ENCODE measurements around the gene ILKAP.

ILKAP gene

DNA sequence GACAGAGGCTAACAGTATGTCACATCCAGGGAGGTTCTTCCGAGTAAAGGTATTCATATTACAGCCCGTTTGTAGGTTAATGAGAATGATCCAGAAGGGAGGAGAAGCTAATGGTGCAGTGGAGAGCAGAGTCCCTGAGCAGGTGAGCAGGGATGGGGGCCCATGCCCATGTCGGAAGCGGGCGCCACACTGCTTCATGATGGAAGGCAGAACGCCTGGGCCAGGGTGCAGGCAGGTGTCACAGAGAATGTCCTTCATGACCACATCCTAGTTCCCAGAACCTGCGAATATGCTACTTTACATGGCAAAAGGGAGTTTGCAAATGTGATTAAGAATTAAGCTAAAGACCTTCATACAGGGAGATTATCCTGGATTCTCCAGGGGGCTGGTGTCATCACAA, 32.4 kb upstream of the ILKAP start:
- Histone ChIP-seq H3K27me3 (ENCODE audit: insufficient read depth, insufficient read length) (peaks cover 28% of the 10 kb centered on the region), H3K36me3 (ENCODE audit: insufficient read depth, insufficient read length, low read length) (no peaks in the 10 kb centered on the region), H3K4me1 (ENCODE audit: insufficient read depth, insufficient read length) (peaks cover 3% of the 10 kb centered on the region), H3K9ac (ENCODE audit: insufficient read length, low read depth) (no peak overlapping the region), H3K4me3 (ENCODE audit: insufficient read length, low read depth) (no peak overlapping the region), H3K9me3 (ENCODE audit: insufficient read depth, low read length) (peaks cover 6% of the 10 kb centered on the region; the same call in 1 of the 2 replicates)
- no peak for DNase-seq (ENCODE audit: low read depth, low spot score)
- TF ChIP-seq YY1 (IDR thresholded peaks at IDR 0.05; ENCODE audit: insufficient read depth, insufficient read length) (no peak), ZNF274 (IDR thresholded peaks at IDR 0.05; ENCODE audit: low read depth, low read length) (no peak), SUZ12 (IDR thresholded peaks at IDR 0.05; ENCODE audit: extremely low read depth, insufficient read depth, insufficient read length) (no peak)

- no peak for DNase-seq (ENCODE audit: low read depth, low spot score)
- Histone ChIP-seq H3K36me3 (ENCODE audit: insufficient read depth, insufficient read length, low read length) (no peaks in the 10 kb centered on the region), H3K9me3 (ENCODE audit: insufficient read depth, low read length) (peaks cover 6% of the 10 kb centered on the region; the same call in 1 of the 2 replicates), H3K27me3 (ENCODE audit: insufficient read depth, insufficient read length) (peaks cover 33% of the 10 kb centered on the region), H3K4me3 (ENCODE audit: insufficient read length, low read depth) (no peak overlapping the region), H3K4me1 (ENCODE audit: insufficient read depth, insufficient read length) (peaks cover 3% of the 10 kb centered on the region), H3K9ac (ENCODE audit: insufficient read length, low read depth) (no peak overlapping the region)
- TF ChIP-seq ZNF274 (IDR thresholded peaks at IDR 0.05; ENCODE audit: low read depth, low read length) (no peak), YY1 (IDR thresholded peaks at IDR 0.05; ENCODE audit: insufficient read depth, insufficient read length) (no peak), SUZ12 (IDR thresholded peaks at IDR 0.05; ENCODE audit: extremely low read depth, insufficient read depth, insufficient read length) (no peak)
These were observed 31.8 kb upstream of the ILKAP start for GRCh38 chr2:238235331-238235732.

DNA sequence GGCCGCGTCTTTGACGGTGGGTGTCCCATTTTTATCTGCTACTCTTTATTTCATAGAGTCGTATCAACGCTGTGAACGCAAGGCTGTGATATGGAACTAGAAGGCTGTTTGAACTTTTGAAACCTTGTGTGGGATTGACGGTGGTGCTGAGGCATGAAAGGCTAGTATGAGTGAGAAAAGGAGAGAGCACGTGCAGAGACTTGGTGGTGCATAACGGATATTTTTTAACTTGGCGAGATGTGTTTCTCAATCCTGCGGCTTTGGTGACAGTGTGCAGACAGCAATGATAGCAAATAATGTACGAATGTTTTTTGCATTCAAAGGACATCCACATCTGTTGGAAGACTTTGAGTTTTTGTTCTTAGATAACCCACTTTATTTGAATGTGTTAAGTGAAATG, 30.1 kb upstream of the ILKAP start:
- H3K9ac ChIP-seq (ENCODE audit: insufficient read length, low read depth), result no peak overlapping the region
- no peak overlapping the region for H3K4me3 ChIP-seq (ENCODE audit: insufficient read length, low read depth)
- TF ChIP-seq YY1 (IDR thresholded peaks at IDR 0.05; ENCODE audit: insufficient read depth, insufficient read length) (no peak), SUZ12 (IDR thresholded peaks at IDR 0.05; ENCODE audit: extremely low read depth, insufficient read depth, insufficient read length) (no peak), ZNF274 (IDR thresholded peaks at IDR 0.05; ENCODE audit: low read depth, low read length) (no peak)
- DNase-seq (ENCODE audit: low read depth, low spot score), result no peak
- H3K9me3 ChIP-seq (ENCODE audit: insufficient read depth, low read length), result peaks cover 1% of the 10 kb centered on the region; the same call in 1 of the 2 replicates
- H3K36me3 ChIP-seq (ENCODE audit: insufficient read depth, insufficient read length, low read length), result no peaks in the 10 kb centered on the region
- H3K4me1 ChIP-seq (ENCODE audit: insufficient read depth, insufficient read length), result no peaks in the 10 kb centered on the region
- peaks cover 37% of the 10 kb centered on the region for H3K27me3 ChIP-seq (ENCODE audit: insufficient read depth, insufficient read length)

DNA sequence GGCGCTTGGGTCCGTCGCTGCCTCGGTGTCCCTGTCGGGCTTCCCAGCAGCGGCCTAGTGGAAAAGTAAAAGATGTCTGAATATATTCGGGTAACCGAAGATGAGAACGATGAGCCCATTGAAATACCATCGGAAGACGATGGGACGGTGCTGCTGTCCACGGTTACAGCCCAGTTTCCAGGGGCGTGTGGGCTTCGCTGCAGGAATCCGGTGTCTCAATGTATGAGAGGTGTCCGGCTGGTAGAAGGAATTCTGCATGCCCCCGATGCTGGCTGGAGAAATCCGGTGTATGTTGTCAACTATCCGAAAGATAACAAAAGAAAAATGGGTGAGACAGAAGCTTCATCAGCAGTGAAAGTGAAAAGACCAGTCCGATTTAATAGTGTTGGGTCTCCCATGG, 28.3 kb upstream of the ILKAP start:
- Histone ChIP-seq H3K9ac (ENCODE audit: insufficient read length, low read depth) (no peak overlapping the region), H3K27me3 (ENCODE audit: insufficient read depth, insufficient read length) (peaks cover 23% of the 10 kb centered on the region), H3K36me3 (ENCODE audit: insufficient read depth, insufficient read length, low read length) (peaks cover 3% of the 10 kb centered on the region), H3K4me1 (ENCODE audit: insufficient read depth, insufficient read length) (peaks cover 2% of the 10 kb centered on the region), H3K4me3 (ENCODE audit: insufficient read length, low read depth) (peak overlapping the region; percentile 71), H3K9me3 (ENCODE audit: insufficient read depth, low read length) (no peaks in the 10 kb centered on the region)
- no peak for TF ChIP-seq ZNF274 (IDR thresholded peaks at IDR 0.05; ENCODE audit: low read depth, low read length)
- TF ChIP-seq YY1 (IDR thresholded peaks at IDR 0.05; ENCODE audit: insufficient read depth, insufficient read length), result no peak
- TF ChIP-seq SUZ12 (IDR thresholded peaks at IDR 0.05; ENCODE audit: extremely low read depth, insufficient read depth, insufficient read length), result no peak
- no peak for DNase-seq (ENCODE audit: low read depth, low spot score)

DNA sequence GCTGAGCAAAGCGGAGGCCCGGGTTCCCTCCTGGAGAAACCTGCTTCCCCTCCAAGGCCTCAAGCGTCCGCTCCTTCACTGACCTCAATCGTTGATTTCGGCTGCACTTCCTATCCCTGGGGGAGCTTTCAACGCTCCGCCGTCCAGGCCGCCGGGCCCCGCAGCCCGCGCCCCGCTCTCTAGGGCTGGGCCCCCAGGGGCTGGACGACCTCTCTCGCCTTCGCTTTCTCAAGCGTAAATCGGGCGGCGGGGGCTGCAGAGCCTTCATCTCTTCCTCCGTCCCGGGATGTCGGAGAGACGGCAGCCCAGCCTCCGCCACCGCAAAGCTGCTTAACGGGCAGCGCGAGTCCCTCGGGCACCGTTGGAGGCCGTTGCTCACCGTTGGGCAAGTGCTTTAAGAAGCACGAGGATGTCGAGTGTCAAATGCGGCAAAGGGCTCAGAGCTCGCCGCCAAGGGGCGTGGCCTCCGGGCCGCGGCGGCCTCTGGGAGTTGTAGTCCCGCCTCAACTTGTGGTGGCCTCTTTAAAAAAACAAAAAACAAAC, 27.8 kb upstream of the ILKAP start:
- Histone ChIP-seq H3K4me1 (ENCODE audit: insufficient read depth, insufficient read length) (peaks cover 2% of the 10 kb centered on the region), H3K27me3 (ENCODE audit: insufficient read depth, insufficient read length) (peaks cover 23% of the 10 kb centered on the region), H3K9ac (ENCODE audit: insufficient read length, low read depth) (peak overlapping the region; percentile 79), H3K36me3 (ENCODE audit: insufficient read depth, insufficient read length, low read length) (peaks cover 7% of the 10 kb centered on the region), H3K9me3 (ENCODE audit: insufficient read depth, low read length) (no peaks in the 10 kb centered on the region), H3K4me3 (ENCODE audit: insufficient read length, low read depth) (peak overlapping the region; percentile 71)
- no peak for TF ChIP-seq YY1 (IDR thresholded peaks at IDR 0.05; ENCODE audit: insufficient read depth, insufficient read length)
- no peak for TF ChIP-seq ZNF274 (IDR thresholded peaks at IDR 0.05; ENCODE audit: low read depth, low read length)
- TF ChIP-seq SUZ12 (IDR thresholded peaks at IDR 0.05; ENCODE audit: extremely low read depth, insufficient read depth, insufficient read length), result no peak
- DNase-seq (ENCODE audit: low read depth, low spot score), result peak; percentile 65

DNA sequence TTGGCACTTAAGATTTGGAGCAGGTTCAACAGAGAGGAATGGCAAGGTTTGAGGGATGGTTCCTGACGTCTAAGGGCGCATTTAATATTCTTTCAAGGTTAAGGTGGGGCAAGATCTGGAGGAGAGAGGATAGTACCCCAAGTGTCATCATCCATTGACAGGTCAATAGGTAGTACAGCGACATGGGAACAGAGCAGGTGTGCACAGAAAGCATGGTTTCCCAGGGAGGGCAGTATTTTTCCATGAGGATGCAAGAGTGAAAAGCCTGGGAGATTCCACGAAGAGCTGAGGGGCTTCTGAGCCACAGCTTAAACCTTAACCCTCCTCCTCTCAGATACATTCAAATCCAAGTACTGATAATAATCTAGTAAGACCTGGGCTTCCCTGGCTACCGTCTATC, 27.2 kb upstream of the ILKAP start:
- no peak for TF ChIP-seq YY1 (IDR thresholded peaks at IDR 0.05; ENCODE audit: insufficient read depth, insufficient read length)
- TF ChIP-seq SUZ12 (IDR thresholded peaks at IDR 0.05; ENCODE audit: extremely low read depth, insufficient read depth, insufficient read length), result no peak
- no peak for TF ChIP-seq ZNF274 (IDR thresholded peaks at IDR 0.05; ENCODE audit: low read depth, low read length)
- Histone ChIP-seq H3K9ac (ENCODE audit: insufficient read length, low read depth) (peak overlapping the region; percentile 79), H3K27me3 (ENCODE audit: insufficient read depth, insufficient read length) (peaks cover 21% of the 10 kb centered on the region), H3K4me3 (ENCODE audit: insufficient read length, low read depth) (peak overlapping the region; percentile 71), H3K9me3 (ENCODE audit: insufficient read depth, low read length) (no peaks in the 10 kb centered on the region), H3K36me3 (ENCODE audit: insufficient read depth, insufficient read length, low read length) (peaks cover 8% of the 10 kb centered on the region), H3K4me1 (ENCODE audit: insufficient read depth, insufficient read length) (peaks cover 2% of the 10 kb centered on the region)
- DNase-seq (ENCODE audit: low read depth, low spot score), result no peak

- H3K4me3 ChIP-seq (ENCODE audit: insufficient read length, low read depth), result no peak overlapping the region
- peaks cover 21% of the 10 kb centered on the region for H3K27me3 ChIP-seq (ENCODE audit: insufficient read depth, insufficient read length)
- peaks cover 2% of the 10 kb centered on the region for H3K4me1 ChIP-seq (ENCODE audit: insufficient read depth, insufficient read length)
- DNase-seq (ENCODE audit: low read depth, low spot score), result no peak
- TF ChIP-seq YY1 (IDR thresholded peaks at IDR 0.05; ENCODE audit: insufficient read depth, insufficient read length) (no peak), ZNF274 (IDR thresholded peaks at IDR 0.05; ENCODE audit: low read depth, low read length) (no peak), SUZ12 (IDR thresholded peaks at IDR 0.05; ENCODE audit: extremely low read depth, insufficient read depth, insufficient read length) (no peak)
- H3K36me3 ChIP-seq (ENCODE audit: insufficient read depth, insufficient read length, low read length), result peaks cover 10% of the 10 kb centered on the region
- H3K9me3 ChIP-seq (ENCODE audit: insufficient read depth, low read length), result no peaks in the 10 kb centered on the region
- no peak overlapping the region for H3K9ac ChIP-seq (ENCODE audit: insufficient read length, low read depth)
These were observed 25.2 kb upstream of the ILKAP start for GRCh38 chr2:238228700-238229099.

All from NT2/D1 (cell line).